Colonic mucosa (tissue), 4 donors: ENCODE results near the gene LYPD4. TPM values are rescaled to one million over a fixed set of nuclear protein-coding genes. Genes with fewer than 3 reads are reported as not detected.

Source experiments
- DNase-seq: peaks from one replicate; pipeline ENCODE4 v3.0.0-alpha.2; 2020
- H3K27ac ChIP-seq: fragments of 200-600 bp; one replicate; pipeline ENCODE4 v1.8.0; 2021
- H3K27me3 ChIP-seq: fragments of 200-600 bp; one replicate; pipeline ENCODE4 v1.8.0; 2021
- H3K36me3 ChIP-seq: fragments of 200-600 bp; one replicate; pipeline ENCODE4 v1.8.0; 2021
- H3K4me1 ChIP-seq: fragments of 200-600 bp; one replicate; pipeline ENCODE4 v1.8.0; 2021; ENCODE audit warnings: mild to moderate bottlenecking
- H3K4me3 ChIP-seq: fragments of 200-600 bp; one replicate; pipeline ENCODE4 v1.8.0; 2021
- H3K9ac ChIP-seq, 2 donors: one replicate each; pipeline ENCODE4 v1.7.0; 2013; ENCODE audit warnings: control low read depth in 2 of 2, low read depth in 2 of 2, low read length in 2 of 2
- H3K9me3 ChIP-seq: fragments of 200-600 bp; one replicate; pipeline ENCODE4 v1.8.0; 2021
- intact Hi-C: fragments of 100-400 bp; cut with DNase I; formaldehyde crosslinking; loops from one replicate; pipeline ENCODE4 v1.14.1; 2022
- total RNA-seq, 2 donors: library from RNA; stranded (reverse); fragmentation: NEBNext Ultra II Directional in 1 of 2; extraction: Animal tissue kit (Norgen Biotek cat#: 25700) in 1 of 2; gene quantifications; one replicate each; pipeline ENCODE4 v1.2.1, GENCODE V29; 2021
- TF ChIP-seq, protein P1 (sequence below): fragments of 200-600 bp; IDR thresholded peaks from one replicate; pipeline ENCODE4 v1.8.0; 2022; ENCODE audit warnings: antibody characterized with exemption, mild to moderate bottlenecking
- donor health status: healthy.
- donor health status: DM: no; HTN: no; CAD: no.
- donor health status: DM: no; HTN: no; CAD: no.

Gene LYPD4
- total RNA-seq, 2 donors from 2014 or later, result not detected

DNA sequence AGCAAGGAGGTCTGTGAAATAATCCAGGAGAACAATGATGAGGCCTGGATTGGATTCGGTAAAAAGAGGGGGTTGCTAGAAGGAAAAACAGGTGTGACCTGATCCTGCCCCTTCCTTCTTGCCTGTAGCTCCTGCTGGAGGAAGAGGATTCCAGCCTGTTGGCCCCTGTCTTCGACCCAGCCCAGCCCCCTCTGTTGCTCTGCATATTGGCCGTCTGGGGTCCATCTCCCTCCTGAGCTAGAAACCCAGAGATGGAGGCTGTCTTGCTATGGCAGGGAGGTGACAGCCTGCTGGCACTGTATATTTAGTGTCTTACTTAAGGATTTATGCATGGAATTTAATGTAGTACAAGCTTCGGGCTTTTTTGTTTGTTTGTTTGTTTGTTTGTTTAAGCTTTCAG, 7.0 kb upstream of the LYPD4 start:
- H3K27ac ChIP-seq, result no peak overlapping the region
- no peak for DNase-seq
- no peaks in the 10 kb centered on the region for H3K9me3 ChIP-seq
- H3K4me1 ChIP-seq, result no peaks in the 10 kb centered on the region
- intact Hi-C loops, result no loop called here
- no peak overlapping the region for H3K4me3 ChIP-seq
- H3K9ac ChIP-seq, result no peak overlapping the region
- peaks cover 5% of the 10 kb centered on the region for H3K27me3 ChIP-seq
- TF ChIP-seq, protein P1, sequence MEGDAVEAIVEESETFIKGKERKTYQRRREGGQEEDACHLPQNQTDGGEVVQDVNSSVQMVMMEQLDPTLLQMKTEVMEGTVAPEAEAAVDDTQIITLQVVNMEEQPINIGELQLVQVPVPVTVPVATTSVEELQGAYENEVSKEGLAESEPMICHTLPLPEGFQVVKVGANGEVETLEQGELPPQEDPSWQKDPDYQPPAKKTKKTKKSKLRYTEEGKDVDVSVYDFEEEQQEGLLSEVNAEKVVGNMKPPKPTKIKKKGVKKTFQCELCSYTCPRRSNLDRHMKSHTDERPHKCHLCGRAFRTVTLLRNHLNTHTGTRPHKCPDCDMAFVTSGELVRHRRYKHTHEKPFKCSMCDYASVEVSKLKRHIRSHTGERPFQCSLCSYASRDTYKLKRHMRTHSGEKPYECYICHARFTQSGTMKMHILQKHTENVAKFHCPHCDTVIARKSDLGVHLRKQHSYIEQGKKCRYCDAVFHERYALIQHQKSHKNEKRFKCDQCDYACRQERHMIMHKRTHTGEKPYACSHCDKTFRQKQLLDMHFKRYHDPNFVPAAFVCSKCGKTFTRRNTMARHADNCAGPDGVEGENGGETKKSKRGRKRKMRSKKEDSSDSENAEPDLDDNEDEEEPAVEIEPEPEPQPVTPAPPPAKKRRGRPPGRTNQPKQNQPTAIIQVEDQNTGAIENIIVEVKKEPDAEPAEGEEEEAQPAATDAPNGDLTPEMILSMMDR, result no peak
- no peaks in the 10 kb centered on the region for H3K36me3 ChIP-seq

DNA sequence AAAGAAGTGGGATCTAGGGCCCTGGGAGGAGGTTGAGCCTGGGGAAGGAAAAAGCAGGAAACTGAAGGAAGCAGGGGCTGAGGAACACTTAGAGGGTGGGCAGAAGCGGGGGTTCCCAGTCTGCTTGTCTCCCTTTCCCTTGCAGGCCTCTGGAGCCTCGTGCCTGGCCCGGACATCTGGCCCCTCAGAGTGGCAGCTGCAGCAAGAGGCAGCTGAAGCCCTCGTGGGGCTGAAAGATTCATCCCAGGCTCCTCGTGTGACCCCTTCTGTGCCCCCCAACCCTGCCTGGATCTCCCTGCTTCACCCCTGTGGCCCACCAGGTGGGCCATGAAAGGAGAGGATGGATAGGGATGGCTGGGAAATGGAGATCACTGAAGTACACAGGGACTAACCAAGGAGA, 5.9 kb upstream of the LYPD4 start:
- H3K9me3 ChIP-seq, result no peaks in the 10 kb centered on the region
- DNase-seq, result no peak
- no peaks in the 10 kb centered on the region for H3K4me1 ChIP-seq
- no peaks in the 10 kb centered on the region for H3K36me3 ChIP-seq
- H3K27me3 ChIP-seq, result peaks cover 5% of the 10 kb centered on the region
- H3K27ac ChIP-seq, result no peak overlapping the region
- intact Hi-C loops, result no loop called here
- H3K4me3 ChIP-seq, result no peak overlapping the region
- TF ChIP-seq, protein P1, result no peak
- no peak overlapping the region for H3K9ac ChIP-seq

- intact Hi-C loops, result no loop called here
- H3K36me3 ChIP-seq, result no peaks in the 10 kb centered on the region
Observed at GRCh38 chr19:41849067-41849466, 4.6 kb upstream of the LYPD4 start.

DNA sequence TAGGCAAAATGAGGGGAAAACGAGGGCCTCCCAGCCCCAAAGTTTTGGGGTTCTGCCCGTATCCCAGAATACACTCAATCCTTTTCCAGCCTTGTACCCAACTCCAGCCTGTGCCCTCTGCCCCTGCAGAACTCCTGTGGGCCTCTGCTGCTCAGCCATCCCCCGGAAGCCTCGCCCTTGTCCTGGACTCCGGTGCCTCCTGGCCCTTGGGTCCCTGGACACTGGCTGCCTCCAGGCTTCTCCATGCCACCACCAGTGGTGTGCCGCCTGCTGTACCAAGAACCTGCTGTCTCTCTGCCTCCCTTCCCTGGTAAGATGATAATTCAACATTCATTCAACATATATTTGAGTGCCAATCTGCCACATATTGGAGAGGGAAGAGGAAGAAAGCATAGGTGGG, 4.2 kb upstream of the LYPD4 start:
- TF ChIP-seq, protein P1, result no peak
- H3K27me3 ChIP-seq, result peaks cover 5% of the 10 kb centered on the region

More at GRCh38 chr19:41849067-41849466, 4.6 kb upstream of the LYPD4 start:
- Histone ChIP-seq H3K27me3 (peaks cover 5% of the 10 kb centered on the region), H3K9ac (no peak overlapping the region), H3K27ac (no peak overlapping the region), H3K4me1 (no peaks in the 10 kb centered on the region), H3K9me3 (no peaks in the 10 kb centered on the region), H3K4me3 (no peak overlapping the region)
- no peak for DNase-seq
- TF ChIP-seq, protein P1, result no peak

DNA sequence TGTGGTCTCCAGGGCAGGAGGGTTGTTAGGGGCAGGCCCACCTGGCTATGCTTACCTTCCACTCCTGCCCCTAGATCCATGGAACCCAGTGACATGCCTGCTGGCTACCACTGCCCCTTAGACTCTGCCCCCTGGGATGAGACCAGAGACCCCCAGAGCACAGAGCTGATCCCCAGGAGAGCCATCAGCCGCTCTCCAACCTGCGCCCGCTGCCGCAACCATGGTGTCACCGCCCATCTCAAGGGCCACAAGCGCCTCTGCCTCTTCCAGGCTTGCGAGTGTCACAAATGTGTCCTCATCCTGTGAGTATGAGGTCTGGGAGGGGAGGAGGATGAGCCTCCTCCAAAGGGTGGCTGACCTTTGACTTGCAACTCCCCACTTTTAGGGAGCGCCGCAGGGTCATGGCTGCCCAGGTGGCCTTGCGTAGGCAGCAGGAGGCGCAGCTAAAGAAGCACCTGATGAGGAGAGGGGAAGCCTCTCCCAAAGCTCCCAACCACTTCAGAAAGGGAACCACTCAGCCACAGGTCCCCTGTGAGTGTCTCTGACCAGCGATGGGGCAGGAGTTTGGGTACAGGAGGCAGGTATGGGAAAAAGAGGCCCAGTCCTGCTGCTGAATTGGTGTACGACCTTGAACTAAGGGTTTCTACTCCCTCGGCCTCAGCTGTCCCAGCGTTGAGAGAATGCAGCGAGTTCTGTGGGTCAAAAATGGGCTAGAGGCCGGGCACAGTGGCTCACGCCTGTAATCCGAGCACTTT, 3.0 kb upstream of the LYPD4 start:
- Histone ChIP-seq H3K36me3 (no peaks in the 10 kb centered on the region), H3K9me3 (no peaks in the 10 kb centered on the region), H3K27ac (no peak overlapping the region), H3K27me3 (no peaks in the 10 kb centered on the region), H3K4me3 (no peak overlapping the region), H3K9ac (no peak overlapping the region), H3K4me1 (no peaks in the 10 kb centered on the region)
- TF ChIP-seq, protein P1, result no peak
- intact Hi-C loops, result no loop called here
- no peak for DNase-seq

More for the DNA sequence above, 4.2 kb upstream of the LYPD4 start:
- no peaks in the 10 kb centered on the region for H3K4me1 ChIP-seq
- no peak for DNase-seq
- no peak overlapping the region for H3K4me3 ChIP-seq
- intact Hi-C loops, result no loop called here
- H3K27ac ChIP-seq, result no peak overlapping the region
- H3K36me3 ChIP-seq, result no peaks in the 10 kb centered on the region
- H3K9me3 ChIP-seq, result no peaks in the 10 kb centered on the region
- H3K9ac ChIP-seq, result no peak overlapping the region
